H4 (cell line): ENCODE data around the gene FOXO4. TPM values are rescaled to one million over a fixed set of nuclear protein-coding genes. Genes with fewer than 3 reads are reported as not detected.

Source experiments
- DNase-seq: peaks from one replicate; pipeline ENCODE4 v3.0.0-alpha.2; 2015; ENCODE audit warnings: low spot score
- total RNA-seq: library from RNA; depleted of rRNA; stranded (reverse); fragments of >200 nt; shearing (Covaris generic); gene quantifications from 2 replicates; pipeline ENCODE4 v1.2.3, GENCODE V29; 2014; rRNA removed

FOXO4 gene
- total RNA-seq, 1 experiment from 2014 or later, result 2.5 TPM

- DNase-seq, result no peak
Measured at GRCh38 chrX:71140440-71140839, 44.8 kb downstream of the FOXO4 start.

- DNase-seq, result no peak
Measured at GRCh38 chrX:71143508-71143907, 47.9 kb downstream of the FOXO4 start.

- DNase-seq, result no peak
Measured at GRCh38 chrX:71144651-71145050, 49.0 kb downstream of the FOXO4 start, which contains the start of gene NLGN3. Gene NLGN3, plus strand, starts transcription at chrX:71144841. Its CDS starts 2,909 bp downstream, at chrX:71147750.

- DNase-seq, result no peak
Measured at GRCh38 chrX:71147496-71148277, 52.0 kb downstream of the FOXO4 start.

GRCh38 chrX:71148278-71148663, 52.6 kb downstream of the FOXO4 start:
- DNase-seq, result no peak

GRCh38 chrX:71151366-71151765, 55.7 kb downstream of the FOXO4 start:
- DNase-seq, result no peak

Other genes starting within 250 kb of the FOXO4 start
- not detected in 2 replicates for gene TEX11, start 187.1 kb upstream of the FOXO4 start, total RNA-seq
- gene SLC7A3, start 164.8 kb upstream of the FOXO4 start, total RNA-seq, result not detected in 2 replicates
- gene SNX12, start 27.5 kb upstream of the FOXO4 start, total RNA-seq, result 62.4 and 77.0 TPM in 2 replicates
- gene CXorf65, start 10.9 kb downstream of the FOXO4 start, total RNA-seq, result not detected in 2 replicates
- not detected in 2 replicates for gene IL2RG, start 15.7 kb downstream of the FOXO4 start, total RNA-seq
- gene MED12, start 22.7 kb downstream of the FOXO4 start, total RNA-seq, result 15.4 and 17.3 TPM in 2 replicates
- 0.25 and 0.31 TPM in 2 replicates for gene NLGN3, start 49.0 kb downstream of the FOXO4 start, total RNA-seq
- not detected in 2 replicates for gene GJB1, start 127.4 kb downstream of the FOXO4 start, total RNA-seq
- 14.9 and 16.9 TPM in 2 replicates for gene ZMYM3, start 158.3 kb downstream of the FOXO4 start, total RNA-seq
- 332 and 408 TPM in 2 replicates for gene NONO, start 187.8 kb downstream of the FOXO4 start, total RNA-seq
- gene ITGB1BP2, start 205.9 kb downstream of the FOXO4 start, total RNA-seq, result 1.4 TPM in 1 of 2 replicates, not detected in the other